Measurements from ENCODE around the gene ANKS1B. TPM values are rescaled to one million over a fixed set of nuclear protein-coding genes. Genes with fewer than 3 reads are reported as not detected.

Gene ANKS1B
- polyA plus RNA-seq, 3 donors: not detected

DNA sequence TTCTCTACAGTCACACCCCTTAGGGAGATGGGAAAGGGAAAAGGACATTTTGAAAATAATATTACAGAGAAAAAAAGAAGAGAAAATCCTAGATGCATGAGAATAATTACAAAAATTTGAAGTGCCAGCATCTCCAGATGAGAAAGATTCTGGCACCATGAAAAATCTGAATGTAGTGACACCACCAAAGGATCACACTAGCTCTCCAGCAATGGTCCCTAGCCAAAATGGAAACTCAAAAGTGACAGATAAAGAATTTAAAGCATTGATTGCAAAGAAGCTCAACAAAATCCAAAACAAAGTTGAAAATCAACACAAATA lies 364.6 kb downstream of the ANKS1B start:
- Histone ChIP-seq H2AFZ (ENCODE audit: insufficient read depth, low read depth, low read length, poor library complexity, severe bottlenecking) (no peak overlapping the region), H3K27me3 (ENCODE audit: control insufficient read depth in 2 of 2, insufficient read depth in 2 of 2, low read length in 2 of 2) (no peaks in the 10 kb centered on the region), H3K27ac (ENCODE audit: low read depth in 1 of 2, low read length in 2 of 2) (no peak overlapping the region), H3K4me3 (replicated peaks in 1 of 3; ENCODE audit: low read depth in 2 of 3, low read length in 3 of 3) (no peak overlapping the region), H3K79me2 (ENCODE audit: insufficient read depth, low read length) (no peaks in the 10 kb centered on the region), H3K36me3 (replicated peaks in 1 of 2; ENCODE audit: control insufficient read depth in 1 of 2, insufficient read depth in 2 of 2, low read length in 2 of 2) (no peaks in the 10 kb centered on the region), H3K4me2 (replicated peaks; ENCODE audit: extremely low read depth, low read length, poor library complexity, severe bottlenecking) (no peak overlapping the region), H3K9me3 (replicated peaks in 1 of 2; ENCODE audit: control insufficient read depth in 1 of 2, insufficient read depth in 1 of 2, low read length in 2 of 2) (peaks cover 0 to 4% of the 10 kb centered on the region in 2 donors), H3K9ac (ENCODE audit: insufficient read depth, low read length, poor library complexity, severe bottlenecking) (no peak overlapping the region), H4K20me1 (ENCODE audit: insufficient read depth, low read length) (no peaks in the 10 kb centered on the region), H3K4me1 (ENCODE audit: control insufficient read depth in 1 of 2, insufficient read depth in 2 of 2, low read length in 2 of 2) (no peaks in the 10 kb centered on the region)
- Mint-ChIP-seq H3K27ac (no peak overlapping the region), H3K4me3 (no peak overlapping the region), H3K36me3 (no peaks in the 10 kb centered on the region), H3K27me3 (ENCODE audit: low read depth in 3 of 3) (no peaks in the 10 kb centered on the region), H3K4me1 (no peaks in the 10 kb centered on the region), H3K9me3 (peaks cover 0 to 3% (median 0%) of the 10 kb centered on the region in 7 donors)
- intact Hi-C loops (cut with micrococcal nuclease): loop anchor here (5.0 kb wide), 1 partner anchor 578 kb away; no protein-coding TSS in a partner anchor
- peak; percentile 6 for TF ChIP-seq CTCF (IDR thresholded peaks at IDR 0.05)
- no peak for DNase-seq

- no peak overlapping the region for H3K4me3 ChIP-seq (replicated peaks in 1 of 3; ENCODE audit: low read depth in 2 of 3, low read length in 3 of 3)
- no peak overlapping the region for H3K4me3 Mint-ChIP-seq
- no peak overlapping the region for H3K27ac Mint-ChIP-seq
- peaks cover 0 to 3% (median 0%) of the 10 kb centered on the region in 7 donors for H3K9me3 Mint-ChIP-seq
- H2AFZ ChIP-seq (ENCODE audit: insufficient read depth, low read depth, low read length, poor library complexity, severe bottlenecking): no peak overlapping the region
- peak; percentile 70 for TF ChIP-seq CTCF (IDR thresholded peaks at IDR 0.05)
- DNase-seq: peak in 2 of 3 donors; percentile 2 to 7
- H3K36me3 ChIP-seq (replicated peaks in 1 of 2; ENCODE audit: control insufficient read depth in 1 of 2, insufficient read depth in 2 of 2, low read length in 2 of 2): no peaks in the 10 kb centered on the region
- H3K27me3 Mint-ChIP-seq (ENCODE audit: low read depth in 3 of 3): no peaks in the 10 kb centered on the region
- no peak overlapping the region for H3K4me2 ChIP-seq (replicated peaks; ENCODE audit: extremely low read depth, low read length, poor library complexity, severe bottlenecking)
- 80% methylated on average over 6 of the region's 7 CpGs for WGBS (ENCODE audit: insufficient coverage)
- intact Hi-C loops (cut with micrococcal nuclease): loop anchor here (5.0 kb wide), 1 partner anchor 577 kb away; no protein-coding TSS in a partner anchor
- no peaks in the 10 kb centered on the region for H3K4me1 ChIP-seq (ENCODE audit: control insufficient read depth in 1 of 2, insufficient read depth in 2 of 2, low read length in 2 of 2)
- H3K27ac ChIP-seq (ENCODE audit: low read depth in 1 of 2, low read length in 2 of 2): no peak overlapping the region
- H3K79me2 ChIP-seq (ENCODE audit: insufficient read depth, low read length): no peaks in the 10 kb centered on the region
- no peaks in the 10 kb centered on the region for H3K27me3 ChIP-seq (ENCODE audit: control insufficient read depth in 2 of 2, insufficient read depth in 2 of 2, low read length in 2 of 2)
- no peak overlapping the region for H3K9ac ChIP-seq (ENCODE audit: insufficient read depth, low read length, poor library complexity, severe bottlenecking)
- no peaks in the 10 kb centered on the region for H4K20me1 ChIP-seq (ENCODE audit: insufficient read depth, low read length)
- peaks cover 0 to 4% of the 10 kb centered on the region in 2 donors for H3K9me3 ChIP-seq (replicated peaks in 1 of 2; ENCODE audit: control insufficient read depth in 1 of 2, insufficient read depth in 1 of 2, low read length in 2 of 2)
- no peaks in the 10 kb centered on the region for H3K36me3 Mint-ChIP-seq
- no peaks in the 10 kb centered on the region for H3K4me1 Mint-ChIP-seq
Measured at GRCh38 chr12:99619389-99620158, 365.2 kb downstream of the ANKS1B start.

All from CD14-positive monocyte (primary cell).